Effector memory CD8-positive, alpha-beta T cell (primary cell): ENCODE data around the gene BACH1.

Experiments used
- ATAC-seq: fragments of 150-1000 bp; cut with Tn5 transposase; replicated peaks from 2 replicates; pipeline ENCODE4 v1.10.0; 2021; ENCODE audit warnings: mild to moderate bottlenecking, moderate library complexity
- DNase-seq, 3 experiments: peaks; one replicate each; pipeline ENCODE4 v3.0.0; 2021
- H3K27ac Mint-ChIP-seq, 2 donors: one replicate each; pipeline ENCODE4 v1.8.0; 2022; ENCODE audit warnings: mild to moderate bottlenecking in 2 of 2, mixed read lengths in 2 of 2, moderate library complexity in 2 of 2
- H3K27me3 Mint-ChIP-seq, 2 donors: one replicate each; pipeline ENCODE4 v1.8.0; 2022; ENCODE audit warnings: mixed read lengths in 2 of 2
- H3K36me3 Mint-ChIP-seq: one replicate; pipeline ENCODE4 v1.8.0; 2022; ENCODE audit warnings: mild to moderate bottlenecking, moderate library complexity, mixed read lengths; ENCODE audit not compliant: insufficient read depth
- H3K4me1 Mint-ChIP-seq, 2 donors: one replicate each; pipeline ENCODE4 v1.8.0; 2022; ENCODE audit warnings: low read depth in 2 of 2, mixed read lengths in 2 of 2
- H3K4me3 Mint-ChIP-seq, 2 donors: one replicate each; pipeline ENCODE4 v1.8.0; 2022; ENCODE audit warnings: mild to moderate bottlenecking in 2 of 2, mixed read lengths in 2 of 2, moderate library complexity in 2 of 2
- H3K9me3 Mint-ChIP-seq, 2 donors: one replicate each; pipeline ENCODE4 v1.8.0; 2022; ENCODE audit warnings: mixed read lengths in 2 of 2

The BACH1 gene

GRCh38 chr21:29390778-29391177, 92.1 kb downstream of the BACH1 start:
- H3K27ac Mint-ChIP-seq: no peak overlapping the region
- H3K36me3 Mint-ChIP-seq: no peaks in the 10 kb centered on the region
- no peak for DNase-seq
- no peaks in the 10 kb centered on the region for H3K4me1 Mint-ChIP-seq
- H3K4me3 Mint-ChIP-seq: no peak overlapping the region
- no peak for ATAC-seq
- H3K27me3 Mint-ChIP-seq: peaks cover 0 to 4% of the 10 kb centered on the region in 2 donors
- H3K9me3 Mint-ChIP-seq: no peaks in the 10 kb centered on the region

DNA sequence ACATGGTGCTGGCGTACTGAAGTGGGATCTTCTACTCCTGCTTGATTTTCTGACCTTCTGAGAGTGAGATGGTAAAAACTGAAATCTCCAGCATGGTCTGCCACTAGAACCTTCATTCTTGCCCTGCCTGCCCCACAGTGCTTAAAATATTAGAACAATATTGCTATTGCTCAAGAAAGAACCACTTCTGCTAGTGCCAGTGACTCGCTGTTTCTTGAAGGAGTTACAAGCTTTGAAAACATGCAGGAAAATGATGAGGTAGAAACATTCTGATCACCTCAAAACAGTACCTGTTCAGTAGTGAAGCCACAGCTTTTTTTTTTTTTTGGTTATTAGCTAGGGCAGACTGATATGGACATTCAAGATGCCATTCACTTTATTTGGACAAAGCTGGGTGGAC, 95.3 kb downstream of the BACH1 start:
- DNase-seq (no peak), ATAC-seq (no peak)
- peaks cover 0 to 7% of the 10 kb centered on the region in 2 donors for H3K9me3 Mint-ChIP-seq
- H3K27me3 Mint-ChIP-seq: peaks cover 0 to 4% of the 10 kb centered on the region in 2 donors
- H3K4me3 Mint-ChIP-seq: no peak overlapping the region
- H3K36me3 Mint-ChIP-seq: no peaks in the 10 kb centered on the region
- H3K4me1 Mint-ChIP-seq: no peaks in the 10 kb centered on the region
- no peak overlapping the region for H3K27ac Mint-ChIP-seq
